Gastroesophageal sphincter (tissue), 4 donors: ENCODE data around the gene MACROD2. TPM values are rescaled to one million over a fixed set of nuclear protein-coding genes. Genes with fewer than 3 reads are reported as not detected.

ENCODE experiments used
- ATAC-seq: fragments of 150-250 bp; one replicate; pipeline ENCODE4 v1.9.1; 2016; ENCODE audit warnings: mild to moderate bottlenecking, moderate library complexity
- H3K27ac ChIP-seq, 4 donors: fragments of 200-600 bp; sonication (generic) in 3 of 4; 1 replicate in 3 of 4; 2 replicates in 1 of 4; pipeline ENCODE4 v1.5.1; 2016 to 2019
- H3K27me3 ChIP-seq: fragments of 200-600 bp; sonication (generic); one replicate; pipeline ENCODE4 v1.5.1; 2019
- H3K36me3 ChIP-seq, 2 donors: fragments of 200-600 bp; sonication (generic); one replicate each; pipeline ENCODE4 v1.5.1; 2019; ENCODE audit warnings: control low read depth in 1 of 2
- H3K4me1 ChIP-seq, 3 donors: fragments of 200-600 bp; sonication (generic); 1 replicate in 2 of 3; 2 replicates in 1 of 3; pipeline ENCODE4 v1.5.1; 2016 to 2019; ENCODE audit warnings: control low read depth in 2 of 3
- H3K4me3 ChIP-seq, 2 donors: fragments of 200-600 bp; sonication (generic); one replicate each; pipeline ENCODE4 v1.5.1; 2019; ENCODE audit warnings: mild to moderate bottlenecking in 1 of 2, moderate library complexity in 1 of 2
- H3K9me3 ChIP-seq, 3 donors: fragments of 200-600 bp; sonication (generic); one replicate each; pipeline ENCODE4 v1.5.1; 2017 to 2019; ENCODE audit warnings: control low read depth in 2 of 3
- CTCF ChIP-seq, 4 experiments: fragments of 200-600 bp in 2 of 4; fragments of 450-650 bp in 2 of 4; sonication (generic) in 1 of 4; IDR thresholded peaks; one replicate each; pipeline ENCODE4 v1.5.1; 2017 to 2019; ENCODE audit warnings: antibody characterized with exemption in 4 of 4, mild to moderate bottlenecking in 2 of 4, moderate library complexity in 2 of 4
- EP300 ChIP-seq: sonication (generic); formaldehyde crosslinking; IDR thresholded peaks from one replicate; pipeline ENCODE4 v1.6.1; 2017; ENCODE audit warnings: antibody characterized with exemption, mild to moderate bottlenecking
- POLR2A ChIP-seq, 2 donors: fragments of 450-650 bp; IDR thresholded peaks; one replicate each; pipeline ENCODE4 v1.6.1; 2017; ENCODE audit warnings: antibody characterized with exemption in 2 of 2, mild to moderate bottlenecking in 2 of 2, moderate library complexity in 1 of 2
- POLR2AphosphoS5 ChIP-seq: sonication (generic); formaldehyde crosslinking; IDR thresholded peaks from one replicate; pipeline ENCODE4 v1.6.1; 2017; ENCODE audit warnings: antibody characterized with exemption
- WGBS, 2 donors: methylation state at CpG; one replicate each; pipeline ENCODE4 v1.1.5; 2018; ENCODE audit warnings: low coverage in 1 of 2; 5-methylcytosine and 5-hydroxymethylcytosine counted together
- total RNA-seq, 4 donors: library from RNA; depleted of rRNA; stranded (reverse); fragments of >200 nt; gene quantifications; one replicate each; pipeline ENCODE4 v1.1.0, GENCODE V29; 2016

MACROD2 gene
- total RNA-seq, 4 donors from 2014 or later, result 4.0 to 12.1 (median 7.4) TPM

- Histone ChIP-seq H3K4me1 (no peaks in the 10 kb centered on the region), H3K36me3 (no peaks in the 10 kb centered on the region), H3K27ac (no peak overlapping the region), H3K9me3 (no peaks in the 10 kb centered on the region), H3K4me3 (no peak overlapping the region), H3K27me3 (no peaks in the 10 kb centered on the region)
- no peak for ATAC-seq
- 81 to 82% methylated on average over 3 of the region's 3 CpGs for WGBS, 2 donors
- no peak for TF ChIP-seq CTCF (IDR thresholded peaks at IDR 0.05)
- TF ChIP-seq POLR2A (IDR thresholded peaks at IDR 0.05), result no peak
- TF ChIP-seq POLR2AphosphoS5, result no peak
- no peak for TF ChIP-seq EP300
Observed at GRCh38 chr20:15705975-15706374, 1710.7 kb downstream of the MACROD2 start.

GRCh38 chr20:15706719-15707118 lies 1711.4 kb downstream of the MACROD2 start:
- no peak overlapping the region for H3K4me3 ChIP-seq
- no peak overlapping the region for H3K27ac ChIP-seq
- H3K36me3 ChIP-seq, result no peaks in the 10 kb centered on the region
- H3K4me1 ChIP-seq, result no peaks in the 10 kb centered on the region
- no peak for ATAC-seq
- no peaks in the 10 kb centered on the region for H3K27me3 ChIP-seq
- no peaks in the 10 kb centered on the region for H3K9me3 ChIP-seq
- TF ChIP-seq POLR2AphosphoS5 (no peak), POLR2A (IDR thresholded peaks at IDR 0.05) (no peak), CTCF (IDR thresholded peaks at IDR 0.05) (no peak), EP300 (no peak)

GRCh38 chr20:15708984-15709598 lies 1713.8 kb downstream of the MACROD2 start:
- TF ChIP-seq EP300, result no peak
- peak; percentile 25 to 60 (median 34) for TF ChIP-seq CTCF (IDR thresholded peaks at IDR 0.05)
- TF ChIP-seq POLR2AphosphoS5, result no peak
- TF ChIP-seq POLR2A (IDR thresholded peaks at IDR 0.05), result no peak
- WGBS, 2 donors, result 53 to 62% methylated on average over 8 to 9 of the region's 9 CpGs
- no peak for ATAC-seq
- Histone ChIP-seq H3K27ac (no peak overlapping the region), H3K27me3 (no peaks in the 10 kb centered on the region), H3K4me3 (no peak overlapping the region), H3K36me3 (no peaks in the 10 kb centered on the region), H3K9me3 (no peaks in the 10 kb centered on the region), H3K4me1 (no peaks in the 10 kb centered on the region)

- no peaks in the 10 kb centered on the region for H3K36me3 ChIP-seq
- TF ChIP-seq EP300 (no peak), POLR2AphosphoS5 (no peak), POLR2A (IDR thresholded peaks at IDR 0.05) (no peak)
- no peaks in the 10 kb centered on the region for H3K9me3 ChIP-seq
- H3K4me3 ChIP-seq, result no peak overlapping the region
- 75 to 76% methylated on average over 5 of the region's 5 CpGs for WGBS, 2 donors
- no peak for ATAC-seq
- H3K27me3 ChIP-seq, result no peaks in the 10 kb centered on the region
- no peaks in the 10 kb centered on the region for H3K4me1 ChIP-seq
- no peak overlapping the region for H3K27ac ChIP-seq
Observed at GRCh38 chr20:15710636-15711035, 1715.3 kb downstream of the MACROD2 start.

GRCh38 chr20:15711177-15711576 lies 1715.9 kb downstream of the MACROD2 start:
- TF ChIP-seq POLR2AphosphoS5 (no peak), POLR2A (IDR thresholded peaks at IDR 0.05) (no peak), EP300 (no peak), CTCF (IDR thresholded peaks at IDR 0.05) (no peak)
- ATAC-seq, result no peak
- no peak overlapping the region for H3K27ac ChIP-seq
- 86 to 89% methylated on average over 4 to 5 of the region's 7 CpGs for WGBS, 2 donors
- no peaks in the 10 kb centered on the region for H3K9me3 ChIP-seq
- H3K4me1 ChIP-seq, result no peaks in the 10 kb centered on the region
- no peaks in the 10 kb centered on the region for H3K27me3 ChIP-seq
- H3K4me3 ChIP-seq, result no peak overlapping the region
- H3K36me3 ChIP-seq, result no peaks in the 10 kb centered on the region
